ENCODE measurements around the gene PDE4D. TPM values are rescaled to one million over a fixed set of nuclear protein-coding genes. Genes with fewer than 3 reads are reported as not detected.

PDE4D gene
- total and polyA plus RNA-seq, 10 of the 15 experiments (the other 5 are each of a cell fraction or from before 2014, with no cell fraction given), result 0.87 to 4.1 (median 2.2) TPM

DNA sequence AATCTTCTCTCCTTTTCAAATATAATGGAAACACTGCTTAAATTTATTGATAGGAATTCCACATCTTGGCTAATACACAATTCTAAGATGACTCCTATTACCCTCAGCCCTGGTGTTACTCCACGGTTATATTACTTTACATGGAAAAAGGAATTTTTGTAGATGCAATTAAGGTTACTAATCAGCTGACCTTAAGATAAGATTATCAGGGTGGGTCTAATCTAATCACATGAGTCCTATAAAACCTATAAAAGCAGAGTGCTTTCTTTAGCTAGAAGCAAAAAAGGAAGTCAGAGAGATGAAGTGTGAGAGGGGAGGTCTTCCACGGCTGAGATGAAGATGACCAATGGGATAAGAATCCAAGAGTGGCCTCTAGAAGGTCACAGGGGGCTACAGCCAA, 268.6 kb downstream of the PDE4D start:
- intact Hi-C loops (cut with micrococcal nuclease; ENCODE audit: unreplicated experiment), result no loop called here
- H3K9ac ChIP-seq (ENCODE audit: control insufficient read depth, insufficient read depth, low read length), result no peak overlapping the region
- H3K79me2 ChIP-seq (ENCODE audit: control insufficient read depth, insufficient read depth, low read length), result no peaks in the 10 kb centered on the region
- ChIA-PET CTCF (interaction anchor here (0.6 to 1.7 kb wide), 2 partner anchors 9 to 135 kb away, joined by 3 to 4 read pairs; no protein-coding TSS in a partner anchor), SMC1A (ENCODE audit: uncharacterized antibody, unreplicated experiment) (no interaction called here), RAD21 (ENCODE audit: unreplicated experiment) (no interaction called here), POLR2A (no interaction called here)
- no peaks in the 10 kb centered on the region for H3K36me3 ChIP-seq (ENCODE audit: control insufficient read depth in 2 of 2, insufficient read depth in 2 of 2, low read length in 1 of 2)
- no peak for TF ChIP-seq SIN3A (IDR thresholded peaks at IDR 0.05; ENCODE audit: low read depth, low read length)
- TF ChIP-seq, protein P1, sequence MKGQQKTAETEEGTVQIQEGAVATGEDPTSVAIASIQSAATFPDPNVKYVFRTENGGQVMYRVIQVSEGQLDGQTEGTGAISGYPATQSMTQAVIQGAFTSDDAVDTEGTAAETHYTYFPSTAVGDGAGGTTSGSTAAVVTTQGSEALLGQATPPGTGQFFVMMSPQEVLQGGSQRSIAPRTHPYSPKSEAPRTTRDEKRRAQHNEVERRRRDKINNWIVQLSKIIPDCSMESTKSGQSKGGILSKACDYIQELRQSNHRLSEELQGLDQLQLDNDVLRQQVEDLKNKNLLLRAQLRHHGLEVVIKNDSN (IDR thresholded peaks at IDR 0.05; ENCODE audit: borderline replicate concordance, extremely low read length, insufficient read depth, low read depth, low read length), result no peak
- TF ChIP-seq ETV6 (conservative IDR thresholded peaks at IDR 0.05 in 1 of 2, IDR thresholded peaks at IDR 0.05 in 1 of 2; ENCODE audit: borderline replicate concordance in 1 of 2, low read depth in 1 of 2), result no peak
- no peak for TF ChIP-seq PML (IDR thresholded peaks at IDR 0.05; ENCODE audit: low read length)
- no peak for TF ChIP-seq TAF1 (IDR thresholded peaks at IDR 0.05; ENCODE audit: borderline replicate concordance, low read depth, low read length)
- TF ChIP-seq, protein P2, sequence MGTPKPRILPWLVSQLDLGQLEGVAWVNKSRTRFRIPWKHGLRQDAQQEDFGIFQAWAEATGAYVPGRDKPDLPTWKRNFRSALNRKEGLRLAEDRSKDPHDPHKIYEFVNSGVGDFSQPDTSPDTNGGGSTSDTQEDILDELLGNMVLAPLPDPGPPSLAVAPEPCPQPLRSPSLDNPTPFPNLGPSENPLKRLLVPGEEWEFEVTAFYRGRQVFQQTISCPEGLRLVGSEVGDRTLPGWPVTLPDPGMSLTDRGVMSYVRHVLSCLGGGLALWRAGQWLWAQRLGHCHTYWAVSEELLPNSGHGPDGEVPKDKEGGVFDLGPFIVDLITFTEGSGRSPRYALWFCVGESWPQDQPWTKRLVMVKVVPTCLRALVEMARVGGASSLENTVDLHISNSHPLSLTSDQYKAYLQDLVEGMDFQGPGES (IDR thresholded peaks at IDR 0.05), result no peak
- no peak for TF ChIP-seq FOXK2 (IDR thresholded peaks at IDR 0.05)
- TF ChIP-seq, protein P3, sequence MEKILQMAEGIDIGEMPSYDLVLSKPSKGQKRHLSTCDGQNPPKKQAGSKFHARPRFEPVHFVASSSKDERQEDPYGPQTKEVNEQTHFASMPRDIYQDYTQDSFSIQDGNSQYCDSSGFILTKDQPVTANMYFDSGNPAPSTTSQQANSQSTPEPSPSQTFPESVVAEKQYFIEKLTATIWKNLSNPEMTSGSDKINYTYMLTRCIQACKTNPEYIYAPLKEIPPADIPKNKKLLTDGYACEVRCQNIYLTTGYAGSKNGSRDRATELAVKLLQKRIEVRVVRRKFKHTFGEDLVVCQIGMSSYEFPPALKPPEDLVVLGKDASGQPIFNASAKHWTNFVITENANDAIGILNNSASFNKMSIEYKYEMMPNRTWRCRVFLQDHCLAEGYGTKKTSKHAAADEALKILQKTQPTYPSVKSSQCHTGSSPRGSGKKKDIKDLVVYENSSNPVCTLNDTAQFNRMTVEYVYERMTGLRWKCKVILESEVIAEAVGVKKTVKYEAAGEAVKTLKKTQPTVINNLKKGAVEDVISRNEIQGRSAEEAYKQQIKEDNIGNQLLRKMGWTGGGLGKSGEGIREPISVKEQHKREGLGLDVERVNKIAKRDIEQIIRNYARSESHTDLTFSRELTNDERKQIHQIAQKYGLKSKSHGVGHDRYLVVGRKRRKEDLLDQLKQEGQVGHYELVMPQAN (conservative IDR thresholded peaks at IDR 0.05), result no peak
- TF ChIP-seq, protein P4, sequence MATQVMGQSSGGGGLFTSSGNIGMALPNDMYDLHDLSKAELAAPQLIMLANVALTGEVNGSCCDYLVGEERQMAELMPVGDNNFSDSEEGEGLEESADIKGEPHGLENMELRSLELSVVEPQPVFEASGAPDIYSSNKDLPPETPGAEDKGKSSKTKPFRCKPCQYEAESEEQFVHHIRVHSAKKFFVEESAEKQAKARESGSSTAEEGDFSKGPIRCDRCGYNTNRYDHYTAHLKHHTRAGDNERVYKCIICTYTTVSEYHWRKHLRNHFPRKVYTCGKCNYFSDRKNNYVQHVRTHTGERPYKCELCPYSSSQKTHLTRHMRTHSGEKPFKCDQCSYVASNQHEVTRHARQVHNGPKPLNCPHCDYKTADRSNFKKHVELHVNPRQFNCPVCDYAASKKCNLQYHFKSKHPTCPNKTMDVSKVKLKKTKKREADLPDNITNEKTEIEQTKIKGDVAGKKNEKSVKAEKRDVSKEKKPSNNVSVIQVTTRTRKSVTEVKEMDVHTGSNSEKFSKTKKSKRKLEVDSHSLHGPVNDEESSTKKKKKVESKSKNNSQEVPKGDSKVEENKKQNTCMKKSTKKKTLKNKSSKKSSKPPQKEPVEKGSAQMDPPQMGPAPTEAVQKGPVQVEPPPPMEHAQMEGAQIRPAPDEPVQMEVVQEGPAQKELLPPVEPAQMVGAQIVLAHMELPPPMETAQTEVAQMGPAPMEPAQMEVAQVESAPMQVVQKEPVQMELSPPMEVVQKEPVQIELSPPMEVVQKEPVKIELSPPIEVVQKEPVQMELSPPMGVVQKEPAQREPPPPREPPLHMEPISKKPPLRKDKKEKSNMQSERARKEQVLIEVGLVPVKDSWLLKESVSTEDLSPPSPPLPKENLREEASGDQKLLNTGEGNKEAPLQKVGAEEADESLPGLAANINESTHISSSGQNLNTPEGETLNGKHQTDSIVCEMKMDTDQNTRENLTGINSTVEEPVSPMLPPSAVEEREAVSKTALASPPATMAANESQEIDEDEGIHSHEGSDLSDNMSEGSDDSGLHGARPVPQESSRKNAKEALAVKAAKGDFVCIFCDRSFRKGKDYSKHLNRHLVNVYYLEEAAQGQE (IDR thresholded peaks at IDR 0.05; ENCODE audit: low read depth, low read length), result no peak
- TF ChIP-seq MTA3 (IDR thresholded peaks at IDR 0.05; ENCODE audit: borderline replicate concordance, low read length), result no peak
- no peak for TF ChIP-seq EED (IDR thresholded peaks at IDR 0.05; ENCODE audit: low read depth)
- no peak for TF ChIP-seq NR2F1 (conservative IDR thresholded peaks at IDR 0.05)
- in situ Hi-C loops (cut with MboI), result no loop called here
- H3K9me3 ChIP-seq (replicated peaks; ENCODE audit: control insufficient read depth, insufficient read depth, low read length), result no peaks in the 10 kb centered on the region; the same call in 2 of the 3 replicates
- no peaks in the 10 kb centered on the region for H3K27me3 ChIP-seq (replicated peaks in 1 of 2; ENCODE audit: control insufficient read depth in 2 of 2, insufficient read depth in 2 of 2, low read length in 1 of 2)
- DNase-seq (ENCODE audit: low read depth, low spot score) (no peak), ATAC-seq (no peak), FAIRE-seq (no peak)
- H3K4me3 ChIP-seq, result no peak overlapping the region
- no TSS peak for BruUV-seq (replicated peaks)
- H3K4me1 ChIP-seq (ENCODE audit: control insufficient read depth, insufficient read depth, low read length), result peaks cover 3% of the 10 kb centered on the region; the same call in 1 of the 2 replicates
- H3K4me2 ChIP-seq (ENCODE audit: control insufficient read depth, insufficient read depth), result no peak overlapping the region
- H3K27ac ChIP-seq (ENCODE audit: control insufficient read depth, insufficient read depth), result no peak overlapping the region
- 34% methylated on average over 2 of the region's 2 CpGs for WGBS (ENCODE audit: insufficient coverage, insufficient replicate concordance, low lambda C conversion rate, missing lambda C conversion rate)
- H4K20me1 ChIP-seq (ENCODE audit: control insufficient read depth, insufficient read depth), result no peaks in the 10 kb centered on the region
- H2AFZ ChIP-seq (ENCODE audit: control insufficient read depth, low read depth, low read length), result no peak overlapping the region

Measured in GM12878 (cell line).